ENCODE measurements around the gene KLHDC1.
"Not testable (repeated sequence)": the region's sequence is repeated elsewhere in the genome, so short reads cannot be mapped to it uniquely, and the experiment has no call there.

Gene KLHDC1

DNA sequence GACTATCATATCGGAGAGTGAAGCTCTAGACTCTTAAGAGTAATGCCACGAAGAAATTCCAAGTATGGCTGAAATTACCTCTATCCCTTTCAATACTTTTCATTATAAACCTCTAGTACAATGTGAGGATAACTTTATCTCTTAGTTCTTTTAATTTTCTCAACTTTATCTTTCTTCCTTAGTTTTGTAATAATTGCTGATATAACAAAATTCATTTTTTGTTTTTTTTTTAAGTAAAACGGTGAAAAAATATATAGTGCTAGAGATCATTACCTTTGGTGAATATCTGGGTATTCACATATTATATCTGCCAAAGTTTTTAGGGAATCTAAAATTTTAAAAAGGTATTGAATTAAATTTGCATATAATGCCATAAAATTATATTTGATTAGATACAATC lies 38.4 kb upstream of the KLHDC1 start:
- CTCF ChIA-PET, result no interaction called here
- no peak overlapping the region for H3K4me3 ChIP-seq (ENCODE audit: low read depth, low read length)
- H3K4me1 ChIP-seq (ENCODE audit: control insufficient read depth, insufficient read depth, low read length), result no peaks in the 10 kb centered on the region
- no peak for TF ChIP-seq ZNF600 (tag by site-specific recombination; IDR thresholded peaks at IDR 0.05)
- TF ChIP-seq ZFP69B (tag by site-specific recombination; IDR thresholded peaks at IDR 0.05), result no peak
- TF ChIP-seq GLIS2 (tag by site-specific recombination; IDR thresholded peaks at IDR 0.05), result no peak
- TF ChIP-seq GLI2 (tag by site-specific recombination; IDR thresholded peaks at IDR 0.05; ENCODE audit: borderline replicate concordance, low read depth), result no peak
- TF ChIP-seq ZSCAN4 (tag by site-specific recombination; IDR thresholded peaks at IDR 0.05), result no peak
- no peak for TF ChIP-seq HOXC10 (CRISPR knock-in tag; IDR thresholded peaks at IDR 0.05)
- no peak for TF ChIP-seq ZNF747 (tag by site-specific recombination; IDR thresholded peaks at IDR 0.05)
- no peak for TF ChIP-seq ZNF114 (tag by site-specific recombination; IDR thresholded peaks at IDR 0.05)
- TF ChIP-seq ZNF155 (tag by site-specific recombination; IDR thresholded peaks at IDR 0.05), result no peak
- TF ChIP-seq ZNF223 (tag by site-specific recombination; IDR thresholded peaks at IDR 0.05), result no peak
- TF ChIP-seq ZNF341 (tag by site-specific recombination; IDR thresholded peaks at IDR 0.05; ENCODE audit: low read depth), result no peak
- no peak for TF ChIP-seq KLF7 (tag by site-specific recombination; IDR thresholded peaks at IDR 0.05; ENCODE audit: borderline replicate concordance)
- TF ChIP-seq ZNF398 (tag by site-specific recombination; IDR thresholded peaks at IDR 0.05), result no peak
- no peak for TF ChIP-seq EGR2 (tag by site-specific recombination; IDR thresholded peaks at IDR 0.05; ENCODE audit: low read depth)
- TF ChIP-seq KLF1 (tag by site-specific recombination; IDR thresholded peaks at IDR 0.05), result no peak
- peaks cover 26 to 34% of the 10 kb centered on the region in 2 experiments for H3K36me3 ChIP-seq (ENCODE audit: control insufficient read depth in 2 of 2, insufficient read depth in 1 of 2, low read length in 2 of 2)
- H3K9me3 ChIP-seq (ENCODE audit: control insufficient read depth, insufficient read depth, low read depth, low read length), result no peaks in the 10 kb centered on the region
- H3K27ac ChIP-seq (ENCODE audit: extremely low read depth, low read depth, low read length), result no peak overlapping the region
- POLR2A ChIA-PET, result no interaction called here

DNA sequence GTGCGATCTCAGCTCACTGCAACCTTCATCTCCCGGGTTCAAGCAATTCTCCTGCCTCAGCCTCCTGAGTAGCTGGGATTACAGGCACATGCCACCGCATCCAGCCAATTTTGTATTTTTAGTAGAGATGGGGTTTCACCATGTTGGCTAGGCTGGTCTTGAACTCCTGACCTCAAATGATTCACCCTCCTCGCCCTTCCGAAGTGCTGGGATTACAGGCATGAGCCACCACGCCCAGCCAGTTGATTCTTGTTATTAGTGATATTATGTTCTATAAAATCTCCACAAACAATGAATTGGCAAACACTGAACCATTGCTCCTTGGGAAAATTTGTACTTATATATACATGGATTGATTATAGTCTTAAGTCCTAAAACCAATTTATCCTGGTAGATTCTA lies 35.4 kb upstream of the KLHDC1 start:
- peaks cover 20 to 26% of the 10 kb centered on the region in 2 experiments for H3K36me3 ChIP-seq (ENCODE audit: control insufficient read depth in 2 of 2, insufficient read depth in 1 of 2, low read length in 2 of 2)
- POLR2A ChIA-PET; H3K27ac ChIP-seq (ENCODE audit: extremely low read depth, low read depth, low read length); H3K9me3 ChIP-seq (ENCODE audit: control insufficient read depth, insufficient read depth, low read depth, low read length); H3K4me1 ChIP-seq (ENCODE audit: control insufficient read depth, insufficient read depth, low read length); H3K4me3 ChIP-seq (ENCODE audit: low read depth, low read length); CTCF ChIA-PET: not testable (repeated sequence)

- no peak overlapping the region for H3K27ac ChIP-seq (ENCODE audit: extremely low read depth, low read depth, low read length)
- POLR2A ChIA-PET, result no interaction called here
- peak; percentile 88 for TF ChIP-seq SCRT2 (tag by site-specific recombination; IDR thresholded peaks at IDR 0.05)
- TF ChIP-seq PRDM10 (tag by site-specific recombination; IDR thresholded peaks at IDR 0.05), result 0 out of 2 replicates have a peak, but pooled peaks have one; percentile 27
- TF ChIP-seq ZNF426 (tag by site-specific recombination; IDR thresholded peaks at IDR 0.05), result no peak
- CTCF ChIA-PET, result interaction anchor here (0.6 kb wide), 1 partner anchor 139 kb away, joined by 3 read pairs; no protein-coding TSS in a partner anchor
- H3K4me3 ChIP-seq (ENCODE audit: low read depth, low read length), result no peak overlapping the region
- H3K4me1 ChIP-seq (ENCODE audit: control insufficient read depth, insufficient read depth, low read length), result no peaks in the 10 kb centered on the region
- peaks cover 19 to 21% of the 10 kb centered on the region in 2 experiments for H3K36me3 ChIP-seq (ENCODE audit: control insufficient read depth in 2 of 2, insufficient read depth in 1 of 2, low read length in 2 of 2)
- H3K9me3 ChIP-seq (ENCODE audit: control insufficient read depth, insufficient read depth, low read depth, low read length), result no peaks in the 10 kb centered on the region
These were observed 33.1 kb upstream of the KLHDC1 start for GRCh38 chr14:49659526-49660455.

All from HEK293 (cell line).